GM21528 (cell line): ENCODE data around the gene SFSWAP.

Experiments used
- ATAC-seq: cut with Tn5 transposase; IDR thresholded peaks from one replicate; pipeline ENCODE4 v1.9.1; 2021; ENCODE audit warnings: mild to moderate bottlenecking, moderate library complexity; ENCODE audit not compliant: unreplicated experiment, low FRiP score

The SFSWAP gene

DNA sequence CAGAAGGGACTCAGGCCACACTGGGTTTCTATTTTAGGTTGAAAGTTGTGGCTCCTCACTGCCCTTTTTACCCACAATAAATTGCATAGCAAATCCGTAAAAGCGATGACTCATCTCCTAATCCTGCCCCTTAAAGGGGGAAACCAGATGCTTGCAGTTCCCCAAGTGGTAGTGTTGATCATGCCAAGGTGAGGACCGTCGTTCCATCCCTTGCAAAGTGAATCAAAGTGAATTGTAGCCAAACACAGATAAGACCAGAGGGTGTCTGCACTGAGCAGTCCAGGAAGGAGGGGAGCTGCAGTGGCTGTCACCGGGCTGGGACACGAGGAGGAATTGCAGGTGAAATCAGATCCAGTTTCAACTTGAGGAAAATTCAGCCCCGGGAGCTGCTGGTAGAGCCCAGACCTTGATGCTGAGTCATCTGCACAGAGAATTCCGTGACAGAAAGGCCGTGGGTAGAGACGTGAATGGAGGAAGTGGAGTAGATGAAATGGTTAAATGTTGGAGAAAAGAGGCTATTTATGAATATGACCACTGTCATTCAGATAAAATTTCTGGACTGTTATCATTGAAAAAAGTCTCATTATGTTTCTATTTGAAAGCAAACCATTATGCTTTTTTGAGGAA is 73.1 kb downstream of the SFSWAP start:
- ATAC-seq, result no peak

DNA sequence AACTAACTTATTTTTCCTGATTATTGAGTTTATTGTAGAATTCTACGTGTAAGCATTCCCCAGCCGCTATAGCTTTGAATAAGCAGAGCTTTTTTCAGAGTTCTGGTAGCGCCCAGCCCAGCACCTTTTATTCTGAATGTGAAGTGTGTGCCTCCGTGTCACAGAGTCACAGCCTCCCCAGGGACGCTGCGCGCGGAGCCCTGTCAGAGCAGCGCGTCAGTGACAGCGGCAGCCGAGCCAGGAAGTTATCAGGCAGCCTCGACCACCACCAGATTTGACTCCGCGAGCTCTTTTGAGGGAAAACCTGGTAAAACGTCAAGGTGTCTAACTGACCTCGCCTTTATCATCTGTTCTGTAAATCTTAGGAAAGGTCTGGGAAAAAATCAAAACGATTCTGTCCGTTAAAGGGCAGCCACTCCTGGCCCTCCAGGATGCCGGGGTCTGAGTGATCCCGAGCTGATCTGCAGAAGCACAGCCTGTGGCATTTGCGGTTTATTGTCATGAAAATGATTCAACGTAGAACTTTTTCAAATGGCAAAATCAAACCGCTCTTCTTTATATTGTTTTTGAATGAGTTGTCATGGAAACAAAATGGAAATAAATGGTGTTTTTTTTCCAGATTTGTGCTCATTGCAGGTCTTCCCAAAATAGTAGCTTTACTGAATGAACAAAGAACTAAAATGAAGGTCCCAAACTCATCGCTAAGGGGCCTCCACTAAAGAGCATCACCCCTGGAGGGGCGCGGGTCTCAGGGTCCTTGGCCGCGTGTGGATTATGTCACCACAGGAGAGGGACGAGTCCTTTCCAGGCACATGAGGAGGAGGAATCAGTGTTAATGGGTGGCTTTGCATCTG is 74.2 kb downstream of the SFSWAP start:
- ATAC-seq, result no peak

DNA sequence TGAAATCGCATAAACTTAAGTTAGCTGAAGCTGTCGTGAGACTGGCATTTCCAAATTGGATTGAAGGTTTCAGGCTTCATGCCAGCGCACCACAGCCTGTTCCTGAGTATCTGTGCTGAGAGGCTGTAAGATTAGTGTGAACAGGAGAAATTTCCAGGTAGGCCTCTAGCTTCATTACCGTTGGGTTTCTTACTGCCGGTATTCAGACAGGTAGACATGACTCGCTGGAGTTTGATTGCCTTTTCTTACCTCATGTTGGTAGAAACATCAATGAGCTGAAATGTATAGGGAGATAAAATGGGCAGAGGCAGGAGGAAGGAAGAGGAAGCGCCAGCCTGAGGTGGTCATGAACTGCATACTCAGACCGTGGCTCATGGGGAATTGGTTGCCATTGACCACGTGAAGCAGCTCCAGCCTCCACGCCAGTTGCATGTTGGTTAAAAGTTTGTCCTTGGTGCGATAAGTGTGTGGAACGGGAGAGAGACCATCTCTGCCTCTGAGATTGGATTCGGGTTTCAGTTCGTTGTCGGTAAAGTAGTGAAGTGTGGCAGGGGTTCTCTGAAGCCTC is 75.0 kb downstream of the SFSWAP start:
- ATAC-seq, result no peak

DNA sequence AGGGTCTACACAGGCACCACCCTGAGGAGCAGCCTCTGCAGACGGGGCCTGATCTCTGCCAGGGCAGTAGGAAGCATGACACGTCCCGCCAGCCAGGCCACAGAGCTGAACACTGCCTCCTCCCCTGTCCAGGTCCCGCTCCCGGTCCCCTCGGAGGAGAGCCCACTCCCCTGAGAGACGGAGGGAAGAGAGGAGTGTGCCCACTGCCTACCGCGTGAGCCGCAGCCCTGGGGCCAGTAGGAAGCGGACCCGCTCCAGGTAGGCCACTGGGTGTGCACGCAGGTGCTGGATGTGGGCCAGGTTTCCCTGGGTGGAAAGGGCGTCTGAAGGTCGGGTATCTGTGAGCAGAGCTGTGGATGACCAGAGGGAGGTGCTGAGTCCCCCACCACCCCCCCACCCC is 75.4 kb downstream of the SFSWAP start:
- no peak for ATAC-seq

DNA sequence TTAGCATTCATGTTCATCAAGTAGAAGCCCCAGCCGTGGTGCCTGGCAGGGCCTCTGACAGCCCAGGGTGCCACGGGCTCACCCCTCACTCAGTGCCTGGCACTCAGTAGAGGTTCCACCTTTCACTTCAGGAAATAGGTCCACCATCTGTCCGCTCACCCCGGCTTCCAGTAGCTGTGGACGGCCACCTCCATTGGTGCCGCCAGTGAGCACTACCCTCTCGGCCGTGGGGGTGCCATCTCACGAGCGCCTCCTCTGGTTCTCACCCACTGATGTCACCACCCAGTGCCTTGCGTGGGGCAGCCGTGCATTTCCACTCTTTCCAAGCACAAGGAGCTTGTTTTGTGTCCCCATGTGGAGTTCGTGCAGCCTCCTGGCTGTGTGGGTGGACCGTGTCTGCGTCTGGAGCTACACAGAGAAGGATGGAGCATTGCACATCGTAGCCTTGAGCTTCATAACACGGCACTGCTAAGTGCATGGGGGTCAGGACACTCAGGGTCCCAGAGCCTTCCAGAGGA is 76.3 kb downstream of the SFSWAP start:
- ATAC-seq, result no peak

DNA sequence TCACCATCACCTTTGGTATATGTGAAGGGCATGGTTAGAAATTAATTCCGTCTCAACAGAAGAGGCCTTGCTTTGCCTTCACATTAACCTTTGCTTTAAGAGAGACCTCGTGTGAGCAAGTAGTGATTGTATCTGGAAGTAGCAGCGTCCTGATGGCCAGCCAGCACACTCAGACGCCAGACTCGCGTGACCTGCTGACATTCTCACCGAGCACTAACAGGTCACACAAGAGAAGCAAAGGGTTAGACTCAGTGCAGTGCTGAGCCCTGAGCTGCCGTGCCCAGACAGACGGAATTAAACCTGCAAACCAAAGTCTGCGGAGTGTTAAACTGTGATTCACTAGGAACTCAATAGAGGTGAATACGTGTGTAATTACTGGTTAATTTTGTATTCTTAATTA is 77.2 kb downstream of the SFSWAP start:
- ATAC-seq, result no peak

DNA sequence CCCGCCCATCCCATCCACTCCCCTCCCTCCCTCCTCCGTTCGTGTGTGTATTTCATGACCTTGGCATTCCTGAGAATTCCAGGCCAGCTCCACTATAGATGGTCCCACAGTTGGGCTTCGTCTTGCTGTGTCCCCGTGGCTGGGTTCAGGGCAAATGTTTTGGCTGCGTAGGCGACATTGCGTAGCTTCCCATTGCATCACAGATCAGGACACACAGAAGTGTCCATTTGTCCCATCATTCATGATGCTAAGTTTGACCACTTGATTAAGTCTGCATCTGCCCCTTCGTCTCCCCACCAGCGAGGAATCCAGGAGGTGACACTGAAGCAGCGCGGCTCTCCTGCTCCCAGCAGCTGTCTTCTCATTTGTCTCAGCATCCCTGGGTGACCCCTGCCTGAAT is 78.7 kb downstream of the SFSWAP start:
- ATAC-seq, result no peak

DNA sequence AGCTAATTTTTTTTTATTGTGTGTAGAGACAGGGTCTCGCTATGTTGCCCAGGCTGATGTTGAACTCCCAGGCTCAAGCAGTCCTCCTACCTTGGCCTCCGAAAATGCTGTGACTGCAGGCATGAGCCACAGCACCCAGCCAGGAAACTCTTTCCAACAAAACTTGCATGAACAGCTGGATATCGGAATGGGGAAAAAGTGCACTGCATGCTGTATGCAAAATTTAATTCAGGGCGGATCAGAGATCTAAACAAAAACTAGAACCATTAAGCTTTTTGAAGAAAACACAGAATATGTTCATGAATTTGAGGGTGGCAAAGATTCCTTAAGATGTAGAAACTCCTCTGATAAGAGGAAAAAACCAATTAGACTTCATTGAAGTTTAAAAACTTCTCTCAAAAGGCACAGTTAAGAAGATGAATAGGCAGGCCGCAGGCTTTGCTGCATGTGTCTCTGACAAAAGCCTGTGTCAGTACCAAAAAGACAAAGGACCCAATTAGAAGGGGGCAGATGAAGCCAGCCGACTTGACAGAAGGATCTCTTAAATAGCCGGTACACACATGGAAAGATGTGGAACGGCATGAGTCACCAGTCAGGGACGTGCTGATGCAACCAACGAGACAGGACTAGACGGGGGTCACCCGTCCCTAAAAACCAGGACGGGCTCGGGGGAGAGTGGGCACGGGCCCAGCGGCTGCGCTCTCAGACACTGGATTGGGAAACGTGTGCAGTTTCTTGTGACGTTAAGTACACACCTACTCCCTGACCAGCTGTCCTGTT is 82.5 kb downstream of the SFSWAP start:
- ATAC-seq, result no peak

DNA sequence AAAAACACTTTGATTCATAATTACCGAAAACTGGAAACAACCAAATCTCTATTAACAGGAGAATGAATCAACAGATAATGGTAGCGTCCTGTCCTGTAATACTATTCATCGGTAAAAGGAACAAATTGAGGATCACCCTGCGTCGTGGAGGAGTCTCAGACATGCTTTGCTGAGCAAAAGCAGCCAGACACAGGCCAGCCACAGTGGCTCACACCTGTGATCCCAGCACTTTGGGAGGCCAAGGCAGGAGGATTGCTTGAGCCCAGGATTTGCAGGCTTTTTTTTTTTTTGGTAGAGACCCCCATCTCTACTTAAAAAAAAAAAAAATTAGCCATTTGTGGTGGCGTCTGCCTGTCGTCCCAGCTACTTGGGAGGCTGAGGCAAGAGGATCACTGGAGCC is 83.2 kb downstream of the SFSWAP start:
- ATAC-seq, result no peak

DNA sequence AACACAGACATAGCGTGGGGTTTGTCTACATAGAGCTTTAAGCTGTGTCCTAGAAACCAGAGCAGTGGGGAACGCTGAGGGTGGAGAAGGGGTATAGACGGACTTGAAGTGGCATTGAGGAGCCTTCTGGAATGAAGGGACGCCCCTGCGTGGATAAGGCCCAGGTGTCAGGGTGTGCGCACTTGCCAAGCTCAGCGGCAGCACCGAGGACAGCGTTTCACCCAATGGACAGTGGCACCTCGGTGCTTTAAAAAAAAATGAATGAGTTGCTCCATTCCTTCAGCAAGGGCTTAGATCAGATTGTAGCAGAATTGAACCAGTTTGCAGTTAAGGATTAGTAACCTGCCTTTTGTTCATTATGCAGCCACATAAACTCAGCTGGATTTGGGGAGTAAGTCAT is 83.7 kb downstream of the SFSWAP start:
- no peak for ATAC-seq

DNA sequence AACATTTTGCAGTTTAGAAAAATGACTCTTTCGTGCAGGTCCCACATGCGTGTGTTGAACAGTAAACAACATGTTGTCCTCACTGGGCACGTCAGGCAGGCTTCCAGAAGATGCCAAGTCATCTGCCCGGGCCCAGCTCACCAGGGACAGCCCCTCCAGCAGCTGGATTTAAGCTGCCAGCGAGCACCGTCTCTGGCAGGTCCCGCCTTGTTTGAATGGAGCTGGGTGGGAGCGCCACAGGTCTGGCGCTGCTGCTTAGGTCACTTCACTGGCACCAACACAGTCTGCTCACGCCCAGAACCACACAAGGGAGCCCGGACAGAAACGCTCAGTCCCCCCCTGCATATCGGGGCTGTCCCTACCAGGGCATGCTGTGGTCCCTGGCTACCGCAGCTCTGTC is 84.2 kb downstream of the SFSWAP start:
- ATAC-seq, result no peak

DNA sequence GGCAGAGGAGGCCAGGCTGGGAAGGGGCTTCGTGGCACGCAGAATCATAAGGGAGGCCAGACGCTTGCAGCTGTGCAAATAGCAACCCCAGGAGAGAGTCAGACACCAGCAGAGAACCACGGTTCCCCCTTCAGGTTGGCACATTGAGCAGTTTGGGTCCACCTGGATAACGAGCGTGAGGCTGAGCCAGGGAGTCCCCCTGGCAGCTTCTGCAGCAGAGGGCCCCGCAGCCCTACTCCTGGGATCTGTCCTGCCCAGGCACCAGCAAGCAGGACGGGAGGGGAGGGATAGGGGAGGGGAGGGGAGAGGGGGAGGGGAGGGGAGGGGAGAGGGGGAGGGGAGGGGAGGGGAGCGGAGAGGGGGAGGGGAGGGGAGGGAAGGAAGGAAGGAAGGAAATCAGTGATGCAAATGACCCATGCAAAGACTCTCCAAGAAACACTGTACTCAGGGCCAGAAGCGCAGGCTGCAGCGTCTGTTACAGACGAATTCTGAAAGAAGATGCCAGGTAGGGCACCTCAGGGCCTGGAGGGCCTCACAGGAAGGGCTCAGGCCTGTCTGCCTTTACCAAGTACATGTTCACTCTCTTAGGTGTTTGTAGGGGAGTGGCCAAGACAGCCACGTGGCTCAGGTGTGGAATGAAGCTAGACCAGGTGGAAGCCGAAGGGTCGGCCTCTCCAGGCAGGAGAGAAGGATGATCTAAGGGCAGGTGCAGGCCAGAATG is 85.0 kb downstream of the SFSWAP start:
- no peak for ATAC-seq

DNA sequence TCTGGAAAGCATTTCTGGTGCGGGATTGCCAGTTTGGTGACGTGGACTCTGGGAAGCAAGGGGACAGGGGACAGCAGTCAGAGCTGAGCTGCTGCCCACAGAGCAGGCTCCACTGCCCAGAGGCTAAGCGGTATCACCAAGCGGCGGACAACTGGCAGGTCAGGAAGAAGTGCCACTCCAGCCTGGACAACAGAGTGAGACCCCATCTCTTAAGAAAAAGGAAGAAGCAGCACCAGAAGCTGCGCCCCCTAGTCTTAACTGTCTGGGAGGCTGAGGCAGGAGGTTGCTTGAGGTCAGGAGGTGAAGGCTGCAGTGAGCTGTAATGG is 85.5 kb downstream of the SFSWAP start:
- no peak for ATAC-seq

DNA sequence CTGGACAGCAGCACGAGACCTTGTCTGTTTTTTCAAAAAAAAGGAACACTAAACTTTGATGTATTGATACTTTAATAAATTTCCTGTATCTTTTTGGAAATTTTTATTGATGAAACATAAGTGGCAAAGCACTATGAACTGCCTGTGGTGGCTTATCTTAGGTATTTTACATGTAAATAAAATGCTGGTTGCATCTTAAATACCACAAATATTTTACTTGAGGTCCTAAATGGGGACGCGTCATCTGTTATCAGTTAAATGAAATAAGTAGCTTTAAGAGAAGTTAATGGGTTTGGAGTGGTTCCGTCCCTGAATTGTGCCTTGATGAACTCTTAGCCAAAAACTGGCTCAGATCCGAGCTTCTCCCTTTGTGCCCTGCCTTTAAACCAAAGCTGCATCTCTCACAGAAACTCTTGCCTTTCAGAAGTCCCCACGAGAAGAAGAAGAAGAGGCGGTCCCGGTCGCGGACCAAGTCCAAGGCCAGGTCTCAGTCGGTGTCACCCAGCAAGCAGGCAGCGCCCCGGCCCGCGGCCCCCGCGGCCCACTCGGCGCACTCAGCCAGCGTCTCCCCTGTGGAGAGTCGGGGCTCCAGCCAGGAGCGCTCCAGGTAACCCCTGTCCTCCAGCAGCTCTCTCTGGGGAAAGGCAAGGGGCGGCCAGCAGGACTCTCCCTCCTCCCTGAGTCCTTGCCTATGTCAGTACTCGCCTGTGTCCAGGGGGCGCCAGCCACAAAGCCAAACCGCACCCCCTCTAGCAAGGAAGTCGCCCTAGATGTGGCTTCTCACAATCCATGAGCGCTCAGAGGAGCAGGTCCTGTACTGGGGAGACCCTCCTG is 86.1 kb downstream of the SFSWAP start:
- ATAC-seq, result no peak

DNA sequence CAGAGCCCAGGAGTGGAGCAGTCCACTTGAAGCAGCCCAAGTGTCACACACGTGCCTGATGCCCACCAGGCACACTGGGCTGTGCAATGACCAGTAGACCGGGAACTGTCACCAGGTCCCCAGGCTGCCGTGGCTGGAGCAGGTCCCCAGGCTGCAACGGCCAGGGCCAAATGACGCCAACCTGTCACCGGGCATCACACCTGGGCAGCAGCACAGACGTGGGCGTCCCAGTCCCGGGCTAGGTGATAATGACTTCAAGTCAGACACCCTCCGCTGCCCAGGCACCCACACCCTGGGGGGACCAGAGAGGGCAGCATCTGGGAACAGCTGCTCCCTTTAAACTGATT is 86.7 kb downstream of the SFSWAP start:
- ATAC-seq, result no peak

DNA sequence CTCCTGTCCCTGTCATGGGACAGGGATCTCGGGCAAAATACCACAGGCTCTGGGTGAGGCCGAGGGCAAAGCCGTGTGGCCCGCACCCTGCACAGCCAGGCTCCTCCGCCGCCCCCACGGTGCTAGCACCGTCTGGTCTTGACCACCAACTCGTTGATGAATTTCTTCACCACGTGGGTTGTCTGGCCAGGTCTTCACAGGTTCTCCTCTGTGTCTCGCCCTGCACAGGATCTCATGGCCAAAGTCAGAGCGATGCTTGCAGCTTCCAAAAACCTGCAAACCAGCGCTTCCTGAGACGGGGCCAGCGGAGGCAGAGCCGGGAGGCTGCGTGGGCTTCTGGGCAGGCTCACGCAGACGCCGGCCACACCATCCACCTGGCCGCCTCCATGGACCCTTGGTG is 88.3 kb downstream of the SFSWAP start:
- no peak for ATAC-seq

DNA sequence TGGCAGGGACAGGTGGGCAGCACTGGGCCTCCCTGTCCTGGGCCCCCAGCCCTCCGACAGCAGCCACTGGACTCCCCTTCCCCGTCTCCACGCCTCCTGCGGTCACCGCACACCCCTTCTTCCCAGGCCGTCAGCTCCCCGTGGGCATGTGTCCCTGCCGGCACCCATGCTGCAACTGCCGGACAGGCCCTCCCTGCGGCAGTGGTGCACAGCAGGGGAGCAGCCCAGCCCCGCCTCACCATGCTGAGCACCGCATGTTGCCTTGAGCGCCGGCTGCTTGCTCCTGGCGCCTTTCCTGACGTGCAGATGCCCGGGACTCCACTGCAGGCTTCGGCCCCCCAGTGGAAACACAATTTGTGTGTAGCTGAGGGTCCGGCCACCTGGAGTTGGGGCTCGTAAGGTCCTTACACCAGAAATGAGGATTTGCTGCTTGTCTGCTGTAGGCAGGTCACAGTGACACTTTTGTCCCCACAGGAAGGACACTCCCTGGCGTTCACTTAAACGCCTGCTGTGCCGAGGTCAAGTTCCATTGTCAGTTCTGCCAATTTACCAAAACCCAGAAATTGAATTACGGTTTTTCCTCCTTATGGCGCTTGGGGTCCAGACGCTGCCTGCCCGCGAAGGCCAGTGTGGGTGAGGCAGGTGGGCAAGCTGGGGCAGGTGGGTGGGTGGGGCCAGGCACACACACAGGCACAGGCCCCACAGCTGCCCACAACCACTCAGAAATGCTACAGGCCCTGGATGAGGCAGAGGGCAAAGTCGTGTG is 89.1 kb downstream of the SFSWAP start:
- no peak for ATAC-seq

DNA sequence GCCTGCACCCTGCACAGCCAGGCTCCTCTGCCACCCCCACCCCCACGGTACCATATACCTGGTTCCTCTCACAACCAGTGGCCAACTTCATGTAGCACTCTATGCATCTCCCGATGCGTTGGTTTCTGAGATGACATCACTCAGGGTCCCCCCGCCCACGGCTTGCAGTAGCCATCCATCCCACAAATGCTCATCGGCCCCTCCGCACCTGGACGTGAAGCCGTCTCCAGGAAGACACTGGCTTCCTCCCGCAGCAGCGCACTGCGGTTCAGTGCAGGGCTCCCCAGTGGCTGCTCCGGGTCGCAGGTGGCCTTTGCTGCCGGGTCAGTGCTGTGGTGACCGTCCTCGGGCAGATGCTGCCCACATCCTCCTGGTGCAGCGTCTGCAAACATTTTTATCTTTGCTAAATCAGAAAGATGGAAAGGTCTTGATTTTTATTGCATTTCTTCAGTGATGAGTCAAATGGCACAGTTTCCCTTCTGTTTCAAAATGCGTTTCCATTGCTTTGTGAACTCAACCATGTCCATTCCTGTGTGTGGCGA is 89.8 kb downstream of the SFSWAP start:
- no peak for ATAC-seq
